Lower leg skin (tissue), 3 donors: ENCODE measurements around the gene CCDC181.

Experiments
- POLR2A ChIP-seq, 2 donors: fragments of 450-650 bp; IDR thresholded peaks; one replicate each; pipeline ENCODE4 v1.6.1; 2016 to 2017; ENCODE audit warnings: antibody characterized with exemption in 2 of 2, mild to moderate bottlenecking in 1 of 2, moderate library complexity in 1 of 2
- TF ChIP-seq, protein P1 (sequence below), 3 donors: fragments of 450-650 bp; IDR thresholded peaks; one replicate each; pipeline ENCODE4 v1.5.1; 2016; ENCODE audit warnings: antibody characterized with exemption in 3 of 3, mild to moderate bottlenecking in 3 of 3, moderate library complexity in 2 of 3

DNA sequence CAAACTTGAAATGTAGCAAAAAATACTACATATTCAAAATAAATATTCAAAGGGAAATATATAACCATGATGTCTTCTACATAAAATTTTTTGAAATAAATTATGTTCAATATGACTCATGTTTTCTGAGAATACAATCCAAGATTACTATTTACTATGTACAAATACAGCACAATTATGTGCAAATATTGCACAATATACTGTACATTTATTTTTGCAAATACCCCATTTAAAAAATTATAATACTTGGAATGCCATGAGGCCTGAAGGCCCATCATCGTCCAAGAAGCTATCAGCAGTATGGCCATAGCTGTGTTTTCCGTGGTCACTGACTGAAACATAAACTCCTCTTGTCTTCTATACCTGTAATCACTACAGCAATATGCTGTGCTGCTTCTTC is 12.3 kb downstream of the CCDC181 start:
- TF ChIP-seq, protein P1, sequence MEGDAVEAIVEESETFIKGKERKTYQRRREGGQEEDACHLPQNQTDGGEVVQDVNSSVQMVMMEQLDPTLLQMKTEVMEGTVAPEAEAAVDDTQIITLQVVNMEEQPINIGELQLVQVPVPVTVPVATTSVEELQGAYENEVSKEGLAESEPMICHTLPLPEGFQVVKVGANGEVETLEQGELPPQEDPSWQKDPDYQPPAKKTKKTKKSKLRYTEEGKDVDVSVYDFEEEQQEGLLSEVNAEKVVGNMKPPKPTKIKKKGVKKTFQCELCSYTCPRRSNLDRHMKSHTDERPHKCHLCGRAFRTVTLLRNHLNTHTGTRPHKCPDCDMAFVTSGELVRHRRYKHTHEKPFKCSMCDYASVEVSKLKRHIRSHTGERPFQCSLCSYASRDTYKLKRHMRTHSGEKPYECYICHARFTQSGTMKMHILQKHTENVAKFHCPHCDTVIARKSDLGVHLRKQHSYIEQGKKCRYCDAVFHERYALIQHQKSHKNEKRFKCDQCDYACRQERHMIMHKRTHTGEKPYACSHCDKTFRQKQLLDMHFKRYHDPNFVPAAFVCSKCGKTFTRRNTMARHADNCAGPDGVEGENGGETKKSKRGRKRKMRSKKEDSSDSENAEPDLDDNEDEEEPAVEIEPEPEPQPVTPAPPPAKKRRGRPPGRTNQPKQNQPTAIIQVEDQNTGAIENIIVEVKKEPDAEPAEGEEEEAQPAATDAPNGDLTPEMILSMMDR (IDR thresholded peaks at IDR 0.05) = no peak
- TF ChIP-seq POLR2A (IDR thresholded peaks at IDR 0.05) = no peak
